ENCODE measurements around the gene CORO1C. TPM values are rescaled to one million over a fixed set of nuclear protein-coding genes. Genes with fewer than 3 reads are reported as not detected.
A peak's percentile ranks its signal among the peaks of the same experiment; 100 is the strongest.

The CORO1C gene
- total RNA-seq, 1 experiment from 2014 or later: 57.7 TPM

- no peak for DNase-seq (ENCODE audit: low spot score)
These were observed 34.4 kb downstream of the CORO1C start for GRCh38 chr12:108696996-108697290.

- peak; percentile 98 for DNase-seq (ENCODE audit: low spot score)
These were observed 35.0 kb downstream of the CORO1C start for GRCh38 chr12:108696111-108696995.

- no peak for DNase-seq (ENCODE audit: low spot score)
These were observed 36.5 kb downstream of the CORO1C start for GRCh38 chr12:108694812-108695278.

- DNase-seq (ENCODE audit: low spot score): no peak
These were observed 37.6 kb downstream of the CORO1C start for GRCh38 chr12:108693751-108694150.

- no peak for DNase-seq (ENCODE audit: low spot score)
These were observed 38.1 kb downstream of the CORO1C start for GRCh38 chr12:108693186-108693730.

GRCh38 chr12:108691998-108692808, 39.1 kb downstream of the CORO1C start:
- DNase-seq (ENCODE audit: low spot score): peak; percentile 26

- peak; percentile 98 for DNase-seq (ENCODE audit: low spot score)
These were observed 39.9 kb downstream of the CORO1C start for GRCh38 chr12:108691175-108691997.

GRCh38 chr12:108690542-108691174, 40.7 kb downstream of the CORO1C start:
- no peak for DNase-seq (ENCODE audit: low spot score)

- DNase-seq (ENCODE audit: low spot score): no peak
These were observed 41.2 kb downstream of the CORO1C start for GRCh38 chr12:108690191-108690518.

GRCh38 chr12:108689314-108690190, 41.8 kb downstream of the CORO1C start:
- peak; percentile 30 for DNase-seq (ENCODE audit: low spot score)

GRCh38 chr12:108686780-108687179, 44.5 kb downstream of the CORO1C start:
- DNase-seq (ENCODE audit: low spot score): no peak

- no peak for DNase-seq (ENCODE audit: low spot score)
These were observed 45.7 kb downstream of the CORO1C start for GRCh38 chr12:108685469-108686260.

- DNase-seq (ENCODE audit: low spot score): no peak
These were observed 47.3 kb downstream of the CORO1C start for GRCh38 chr12:108683906-108684556.

- no peak for DNase-seq (ENCODE audit: low spot score)
These were observed 50.0 kb downstream of the CORO1C start for GRCh38 chr12:108681317-108681716.

- DNase-seq (ENCODE audit: low spot score): no peak
These were observed 52.1 kb downstream of the CORO1C start for GRCh38 chr12:108679106-108679681.

- no peak for DNase-seq (ENCODE audit: low spot score)
These were observed 53.1 kb downstream of the CORO1C start for GRCh38 chr12:108678104-108678730.

GRCh38 chr12:108677381-108677780, 53.9 kb downstream of the CORO1C start:
- no peak for DNase-seq (ENCODE audit: low spot score)

GRCh38 chr12:108676707-108677106, 54.6 kb downstream of the CORO1C start:
- DNase-seq (ENCODE audit: low spot score): no peak
